Endodermal cell (in vitro differentiated cells): Measurements from ENCODE around the gene MS4A10. TPM values are rescaled to one million over a fixed set of nuclear protein-coding genes. Genes with fewer than 3 reads are reported as not detected.

ENCODE experiments used
- DNase-seq: peaks from one replicate; pipeline ENCODE4 v3.0.0-alpha.2; 2017
- H3K27ac ChIP-seq: 2 replicates; pipeline ENCODE4 v1.5.1; 2013; ENCODE audit warnings: mild to moderate bottlenecking, low read depth, low read length, moderate library complexity
- H3K27me3 ChIP-seq: 2 replicates; pipeline ENCODE4 v1.6.1; 2013; ENCODE audit warnings: mild to moderate bottlenecking, low read length, moderate library complexity; ENCODE audit not compliant: insufficient read depth, control insufficient read depth, poor library complexity, severe bottlenecking
- H3K36me3 ChIP-seq: 2 replicates; pipeline ENCODE4 v1.7.0; 2013; ENCODE audit warnings: mild to moderate bottlenecking, low read length, moderate library complexity; ENCODE audit not compliant: control insufficient read depth, insufficient read depth
- H3K4me1 ChIP-seq: one replicate; pipeline ENCODE4 v1.7.0; 2013; ENCODE audit warnings: low read length; ENCODE audit not compliant: control insufficient read depth, insufficient read depth
- H3K4me3 ChIP-seq: 2 replicates; pipeline ENCODE4 v1.5.1; 2013; ENCODE audit warnings: mild to moderate bottlenecking, low read length, moderate library complexity
- H3K9ac ChIP-seq: 2 replicates; pipeline ENCODE4 v1.6.1; 2013; ENCODE audit warnings: mild to moderate bottlenecking, low read length, moderate library complexity; ENCODE audit not compliant: poor library complexity, severe bottlenecking; ENCODE audit errors: extremely low read depth
- H3K9me3 ChIP-seq: 2 replicates; pipeline ENCODE4 v1.6.1; 2013; ENCODE audit warnings: mild to moderate bottlenecking, low read length, moderate library complexity; ENCODE audit not compliant: control insufficient read depth
- H3K27ac Mint-ChIP-seq: 2 replicates; pipeline ENCODE4 v1.8.0; 2020; ENCODE audit warnings: mixed read lengths
- H3K27me3 Mint-ChIP-seq: 2 replicates; pipeline ENCODE4 v1.8.0; 2021; ENCODE audit warnings: mild to moderate bottlenecking, mixed read lengths; ENCODE audit not compliant: insufficient read depth
- H3K36me3 Mint-ChIP-seq: 2 replicates; pipeline ENCODE4 v1.8.0; 2020; ENCODE audit warnings: low read depth, mixed read lengths
- H3K4me1 Mint-ChIP-seq: 2 replicates; pipeline ENCODE4 v1.8.0; 2020; ENCODE audit warnings: mixed read lengths
- H3K4me3 Mint-ChIP-seq: 2 replicates; pipeline ENCODE4 v1.8.0; 2020; ENCODE audit warnings: mild to moderate bottlenecking, moderate library complexity, mixed read lengths
- H3K9me3 Mint-ChIP-seq: 2 replicates; pipeline ENCODE4 v1.8.0; 2020; ENCODE audit warnings: mild to moderate bottlenecking, mixed read lengths
- WGBS, 2 experiments: methylation state at CpG; one replicate each; pipeline versions ENCODE4 v1.1.5 to v1.1.7; 2013; ENCODE audit warnings: missing lambda C conversion rate in 2 of 2, mixed read lengths in 1 of 2; ENCODE audit not compliant: insufficient coverage in 1 of 2, insufficient read length in 1 of 2; 5-methylcytosine and 5-hydroxymethylcytosine counted together
- total RNA-seq, 2 donors: library from RNA; stranded (reverse); fragmentation: NEBNext Ultra II Directional in 1 of 2; extraction: Animal tissue kit (Norgen Biotek cat#: 25700) in 1 of 2; gene quantifications; 2 replicates in 1 of 2; 3 replicates in 1 of 2; pipeline ENCODE4 v1.2.1, GENCODE V29; 2021
- TF ChIP-seq, protein P1 (sequence below): fragments of 200-600 bp; sonication (generic); conservative IDR thresholded peaks from 2 replicates; pipeline ENCODE4 v1.5.0; 2021; ENCODE audit warnings: antibody characterized with exemption, mild to moderate bottlenecking

Gene MS4A10
- total RNA-seq, 2 donors from 2014 or later: not detected

DNA sequence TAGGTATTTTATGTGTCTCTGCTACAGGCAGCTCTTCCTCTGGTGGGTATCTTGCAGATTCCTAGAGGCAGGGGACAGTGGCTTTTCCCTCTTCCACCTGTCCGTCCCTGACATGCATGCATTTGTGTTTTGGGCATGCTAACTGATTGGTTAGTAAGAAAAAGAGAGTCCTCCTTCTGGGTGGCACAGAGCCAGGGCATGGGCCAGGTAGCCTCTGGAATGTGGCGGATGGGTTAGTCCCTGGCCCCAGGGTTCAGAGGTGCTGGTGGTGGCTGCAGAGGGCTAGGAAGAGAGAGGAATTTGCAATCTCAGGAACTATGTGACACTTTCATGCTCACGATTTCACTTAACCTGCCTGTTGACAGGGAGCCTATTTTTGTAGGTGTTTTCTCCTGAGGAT is 34.2 kb upstream of the MS4A10 start:
- WGBS, 2 experiments: 80 to 81% methylated on average over 2 to 3 of the region's 3 CpGs
- H3K27ac Mint-ChIP-seq: no peak overlapping the region
- no peak for DNase-seq

DNA sequence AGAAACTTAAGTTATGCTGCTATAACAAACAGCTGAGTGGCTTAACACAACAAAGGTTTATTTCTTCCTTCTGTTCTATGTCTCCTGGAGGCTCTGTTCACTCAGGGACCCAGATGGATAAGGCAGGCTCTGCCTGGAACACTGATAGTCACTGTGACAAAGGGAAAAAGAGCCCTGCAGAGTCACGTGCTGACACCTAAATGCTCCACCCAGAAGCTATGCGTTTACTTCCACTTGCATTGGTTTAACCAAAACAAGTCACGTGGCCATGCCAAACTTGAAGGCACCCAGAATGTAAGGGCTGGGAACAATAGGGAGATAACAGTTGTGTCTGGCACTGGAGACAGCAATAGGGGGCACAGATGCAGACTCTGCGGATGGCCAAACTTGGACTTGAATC is 31.8 kb upstream of the MS4A10 start:
- H3K9ac ChIP-seq: no peak overlapping the region
- peaks cover 3% of the 10 kb centered on the region for H3K4me1 Mint-ChIP-seq
- H3K4me3 Mint-ChIP-seq: no peak overlapping the region
- peak overlapping the region; percentile 27 for H3K27ac Mint-ChIP-seq
- no peaks in the 10 kb centered on the region for H3K27me3 ChIP-seq
- no peak overlapping the region for H3K27ac ChIP-seq
- H3K27me3 Mint-ChIP-seq: peaks cover 3% of the 10 kb centered on the region
- DNase-seq: no peak
- no peaks in the 10 kb centered on the region for H3K36me3 Mint-ChIP-seq
- TF ChIP-seq, protein P1, sequence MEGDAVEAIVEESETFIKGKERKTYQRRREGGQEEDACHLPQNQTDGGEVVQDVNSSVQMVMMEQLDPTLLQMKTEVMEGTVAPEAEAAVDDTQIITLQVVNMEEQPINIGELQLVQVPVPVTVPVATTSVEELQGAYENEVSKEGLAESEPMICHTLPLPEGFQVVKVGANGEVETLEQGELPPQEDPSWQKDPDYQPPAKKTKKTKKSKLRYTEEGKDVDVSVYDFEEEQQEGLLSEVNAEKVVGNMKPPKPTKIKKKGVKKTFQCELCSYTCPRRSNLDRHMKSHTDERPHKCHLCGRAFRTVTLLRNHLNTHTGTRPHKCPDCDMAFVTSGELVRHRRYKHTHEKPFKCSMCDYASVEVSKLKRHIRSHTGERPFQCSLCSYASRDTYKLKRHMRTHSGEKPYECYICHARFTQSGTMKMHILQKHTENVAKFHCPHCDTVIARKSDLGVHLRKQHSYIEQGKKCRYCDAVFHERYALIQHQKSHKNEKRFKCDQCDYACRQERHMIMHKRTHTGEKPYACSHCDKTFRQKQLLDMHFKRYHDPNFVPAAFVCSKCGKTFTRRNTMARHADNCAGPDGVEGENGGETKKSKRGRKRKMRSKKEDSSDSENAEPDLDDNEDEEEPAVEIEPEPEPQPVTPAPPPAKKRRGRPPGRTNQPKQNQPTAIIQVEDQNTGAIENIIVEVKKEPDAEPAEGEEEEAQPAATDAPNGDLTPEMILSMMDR: no peak
- H3K4me1 ChIP-seq: no peaks in the 10 kb centered on the region
- H3K4me3 ChIP-seq: no peak overlapping the region
- 80 to 82% methylated on average over 4 of the region's 4 CpGs for whole genome bisulfite sequencing, 2 experiments
- no peaks in the 10 kb centered on the region for H3K9me3 ChIP-seq
- H3K36me3 ChIP-seq: no peaks in the 10 kb centered on the region
- H3K9me3 Mint-ChIP-seq: peaks cover 3% of the 10 kb centered on the region

More for the DNA sequence above, 34.2 kb upstream of the MS4A10 start:
- no peaks in the 10 kb centered on the region for H3K4me1 ChIP-seq
- H3K36me3 ChIP-seq: no peaks in the 10 kb centered on the region
- Mint-ChIP-seq H3K9me3 (peaks cover 3% of the 10 kb centered on the region), H3K4me3 (no peak overlapping the region), H3K4me1 (peaks cover 3% of the 10 kb centered on the region), H3K36me3 (no peaks in the 10 kb centered on the region), H3K27me3 (peaks cover 3% of the 10 kb centered on the region)
- TF ChIP-seq, protein P1: no peak
- H3K9me3 ChIP-seq: no peaks in the 10 kb centered on the region
- no peak overlapping the region for H3K4me3 ChIP-seq
- no peaks in the 10 kb centered on the region for H3K27me3 ChIP-seq
- no peak overlapping the region for H3K9ac ChIP-seq
- H3K27ac ChIP-seq: no peak overlapping the region

GRCh38 chr11:60754887-60755286 is 30.2 kb upstream of the MS4A10 start:
- Histone ChIP-seq H3K36me3 (no peaks in the 10 kb centered on the region), H3K4me1 (no peaks in the 10 kb centered on the region), H3K27ac (no peak overlapping the region), H3K4me3 (no peak overlapping the region), H3K27me3 (no peaks in the 10 kb centered on the region), H3K9me3 (no peaks in the 10 kb centered on the region), H3K9ac (no peak overlapping the region)
- TF ChIP-seq, protein P1: no peak
- peaks cover 3% of the 10 kb centered on the region for H3K27me3 Mint-ChIP-seq
- H3K36me3 Mint-ChIP-seq: no peaks in the 10 kb centered on the region
- H3K9me3 Mint-ChIP-seq: peaks cover 3% of the 10 kb centered on the region
- WGBS, 2 experiments: 90 to 92% methylated on average over 4 to 6 of the region's 6 CpGs
- no peak for DNase-seq
- no peak overlapping the region for H3K4me3 Mint-ChIP-seq
- H3K4me1 Mint-ChIP-seq: peaks cover 5% of the 10 kb centered on the region
- no peak overlapping the region for H3K27ac Mint-ChIP-seq
